ENCODE data around the gene LDLRAD3.

- TF ChIP-seq EP300 (IDR thresholded peaks at IDR 0.05; ENCODE audit: low read depth) (no peak), CTCF (IDR thresholded peaks at IDR 0.05) (no peak), POLR2AphosphoS5 (IDR thresholded peaks at IDR 0.05) (no peak), POLR2A (IDR thresholded peaks at IDR 0.05) (no peak)
These were observed 32.6 kb downstream of the LDLRAD3 start for GRCh38 chr11:35976434-35976833.
